ENCODE data around the gene PTPRB. TPM values are rescaled to one million over a fixed set of nuclear protein-coding genes. Genes with fewer than 3 reads are reported as not detected.

The PTPRB gene
- total and polyA plus RNA-seq, 11 donors, result 17.0 to 41.5 (median 34.2) TPM

GRCh38 chr12:70671698-70672097, 34.5 kb upstream of the PTPRB start:
- TF ChIP-seq POLR2A (IDR thresholded peaks at IDR 0.05), result no peak
- no peak for TF ChIP-seq CTCF (IDR thresholded peaks at IDR 0.05)
- Histone ChIP-seq H3K4me3 (no peak overlapping the region), H3K9me3 (peaks cover 0 to 9% (median 0%) of the 10 kb centered on the region in 12 donors), H3K4me1 (peaks cover 0 to 5% (median 0%) of the 10 kb centered on the region in 12 donors), H3K36me3 (no peaks in the 10 kb centered on the region), H3K27ac (no peak overlapping the region), H3K27me3 (no peaks in the 10 kb centered on the region)
- DNase-seq, result no peak
- intact Hi-C loops (cut with DNase I), result no loop called here
- WGBS, 4 donors, result 89 to 97% (median 94%) methylated on average over 2 to 5 of the region's 5 CpGs
- ATAC-seq, result no peak

GRCh38 chr12:70670948-70671347, 33.7 kb upstream of the PTPRB start:
- Histone ChIP-seq H3K27ac (no peak overlapping the region), H3K27me3 (no peaks in the 10 kb centered on the region), H3K4me1 (peaks cover 0 to 5% (median 0%) of the 10 kb centered on the region in 12 donors), H3K9me3 (peaks cover 0 to 6% (median 0%) of the 10 kb centered on the region in 12 donors), H3K4me3 (no peak overlapping the region), H3K36me3 (no peaks in the 10 kb centered on the region)
- ATAC-seq (no peak), DNase-seq (no peak)
- no peak for TF ChIP-seq CTCF (IDR thresholded peaks at IDR 0.05)
- no peak for TF ChIP-seq POLR2A (IDR thresholded peaks at IDR 0.05)
- 53 to 68% (median 59%) methylated on average over 3 of the region's 3 CpGs for WGBS, 4 donors
- intact Hi-C loops (cut with DNase I), result no loop called here

GRCh38 chr12:70667253-70667652, 30.0 kb upstream of the PTPRB start:
- no peak for TF ChIP-seq POLR2A (IDR thresholded peaks at IDR 0.05)
- TF ChIP-seq CTCF (IDR thresholded peaks at IDR 0.05), result no peak
- ATAC-seq (no peak), DNase-seq (no peak)
- no peaks in the 10 kb centered on the region for H3K36me3 ChIP-seq
- H3K4me1 ChIP-seq, result peaks cover 0 to 9% (median 0%) of the 10 kb centered on the region in 12 donors
- H3K9me3 ChIP-seq, result no peaks in the 10 kb centered on the region
- WGBS, 4 donors, result 78 to 98% (median 94%) methylated on average over 2 of the region's 2 CpGs
- H3K27ac ChIP-seq, result no peak overlapping the region
- intact Hi-C loops (cut with DNase I), result loop anchor here in 1 of 10 donors (10.0 kb wide), 1 partner anchor 62 kb away; no protein-coding TSS in a partner anchor
- H3K27me3 ChIP-seq, result no peaks in the 10 kb centered on the region
- H3K4me3 ChIP-seq, result no peak overlapping the region

GRCh38 chr12:70666364-70666763, 29.1 kb upstream of the PTPRB start:
- H3K36me3 ChIP-seq, result no peaks in the 10 kb centered on the region
- peaks cover 0 to 17% (median 4%) of the 10 kb centered on the region in 12 donors for H3K4me1 ChIP-seq
- no peaks in the 10 kb centered on the region for H3K9me3 ChIP-seq
- DNase-seq, result no peak
- H3K27ac ChIP-seq, result no peak overlapping the region
- WGBS, 4 donors, result 98 to 100% (median 99%) methylated on average over 1 of the region's 1 CpG
- intact Hi-C loops (cut with DNase I), result loop anchor here in 1 of 10 donors (10.0 kb wide), 1 partner anchor 62 kb away; no protein-coding TSS in a partner anchor
- TF ChIP-seq CTCF (IDR thresholded peaks at IDR 0.05) (no peak), POLR2A (IDR thresholded peaks at IDR 0.05) (no peak)
- H3K4me3 ChIP-seq, result no peak overlapping the region
- no peaks in the 10 kb centered on the region for H3K27me3 ChIP-seq
- ATAC-seq, result no peak
